Spleen (tissue), 7 donors: ENCODE data around the gene APP.

ENCODE experiments used
- CTCF ChIP-seq, 11 experiments: fragments of 200-600 bp in 7 of 11; fragments of 450-650 bp in 4 of 11; sonication (generic) in 4 of 11; IDR thresholded peaks in 8 of 11; conservative IDR thresholded peaks in 3 of 11; 1 replicate in 7 of 11; 2 replicates in 4 of 11; pipeline versions ENCODE4 v1.4.0 to v1.8.0; 2016 to 2021; ENCODE audit warnings: antibody characterized with exemption in 11 of 11, inconsistent platforms in 4 of 11, mild to moderate bottlenecking in 1 of 11
- POLR2A ChIP-seq, 3 donors: fragments of 450-650 bp; IDR thresholded peaks; one replicate each; pipeline ENCODE4 v1.5.1; 2017; ENCODE audit warnings: antibody characterized with exemption in 3 of 3, mild to moderate bottlenecking in 1 of 3
- donor health status: DM: no; HTN: no; CAD: no; lungs with moderate emphysema.
- donor health status: DM: no; HTN: no; CAD: no.
- donor health status: DM: no; HTN: no; CAD: no.

- no peak for TF ChIP-seq POLR2A (IDR thresholded peaks at IDR 0.05)
- TF ChIP-seq CTCF (IDR thresholded peaks at IDR 0.05 in 8 of 11, conservative IDR thresholded peaks at IDR 0.05 in 3 of 11): no peak
These were observed 231.2 kb downstream of the APP start for GRCh38 chr21:25939396-25939761.
